Activated CD8-positive, alpha-beta memory T cell treated with anti-CD3 and anti-CD28 coated beads, Interleukin-2, amount 10 ng/mL, durations not matched to agents 7 days and 5 days (primary cell): ENCODE measurements around the gene DPH7. TPM values are rescaled to one million over a fixed set of nuclear protein-coding genes. Genes with fewer than 3 reads are reported as not detected.
"Not testable (repeated sequence)": the region's sequence is repeated elsewhere in the genome, so short reads cannot be mapped to it uniquely, and the experiment has no call there.

Source experiments
- ATAC-seq: fragments of 150-1000 bp; cut with Tn5 transposase; one replicate; pipeline ENCODE4 v1.10.0; 2021; ENCODE audit warnings: moderate library complexity
- CTCF ChIA-PET: fragments of 350-600 bp; sonication (Branson Sonifier 250); formaldehyde crosslinking; loops from one replicate; lab custom pipeline; 2021; ENCODE audit warnings: antibody characterized with exemption; lab: Charles Lee
- DNase-seq: peaks from one replicate; pipeline ENCODE4 v3.0.0-alpha.2; 2020
- H3K27ac Mint-ChIP-seq: one replicate; pipeline ENCODE4 v1.8.0; 2021; ENCODE audit warnings: mild to moderate bottlenecking, mixed read lengths
- H3K27me3 Mint-ChIP-seq: one replicate; pipeline ENCODE4 v1.8.0; 2021; ENCODE audit warnings: mixed read lengths
- H3K36me3 Mint-ChIP-seq: one replicate; pipeline ENCODE4 v1.8.0; 2021; ENCODE audit warnings: mild to moderate bottlenecking, mixed read lengths
- H3K4me1 Mint-ChIP-seq: one replicate; pipeline ENCODE4 v1.8.0; 2021; ENCODE audit warnings: mixed read lengths
- H3K4me3 Mint-ChIP-seq: one replicate; pipeline ENCODE4 v1.8.0; 2021; ENCODE audit warnings: mild to moderate bottlenecking, moderate library complexity, mixed read lengths
- H3K9me3 Mint-ChIP-seq: one replicate; pipeline ENCODE4 v1.8.0; 2022; ENCODE audit warnings: low read depth, mixed read lengths
- total RNA-seq, 2 experiments: library from RNA; stranded (reverse); gene quantifications; one replicate each; pipeline ENCODE4 v1.2.3, GENCODE V29; 2021

The DPH7 gene
- total RNA-seq, 2 experiments from 2014 or later: 39.9 to 45.1 TPM

- H3K4me1 Mint-ChIP-seq: peaks cover 2% of the 10 kb centered on the region
- no peak overlapping the region for H3K4me3 Mint-ChIP-seq
- CTCF ChIA-PET: interaction anchor here (0.6 to 4.5 kb wide), 4 partner anchors 10 to 101 kb away, joined by 3 to 20 read pairs (median 3); partner anchors contain the start of genes EXD3 and NOXA1
- DNase-seq (no peak), ATAC-seq (no peak)
- no peaks in the 10 kb centered on the region for H3K36me3 Mint-ChIP-seq
- no peaks in the 10 kb centered on the region for H3K9me3 Mint-ChIP-seq
- H3K27ac Mint-ChIP-seq: no peak overlapping the region
- peaks cover 10% of the 10 kb centered on the region for H3K27me3 Mint-ChIP-seq
These were observed 54.4 kb downstream of the DPH7 start for GRCh38 chr9:137524161-137524980.

DNA sequence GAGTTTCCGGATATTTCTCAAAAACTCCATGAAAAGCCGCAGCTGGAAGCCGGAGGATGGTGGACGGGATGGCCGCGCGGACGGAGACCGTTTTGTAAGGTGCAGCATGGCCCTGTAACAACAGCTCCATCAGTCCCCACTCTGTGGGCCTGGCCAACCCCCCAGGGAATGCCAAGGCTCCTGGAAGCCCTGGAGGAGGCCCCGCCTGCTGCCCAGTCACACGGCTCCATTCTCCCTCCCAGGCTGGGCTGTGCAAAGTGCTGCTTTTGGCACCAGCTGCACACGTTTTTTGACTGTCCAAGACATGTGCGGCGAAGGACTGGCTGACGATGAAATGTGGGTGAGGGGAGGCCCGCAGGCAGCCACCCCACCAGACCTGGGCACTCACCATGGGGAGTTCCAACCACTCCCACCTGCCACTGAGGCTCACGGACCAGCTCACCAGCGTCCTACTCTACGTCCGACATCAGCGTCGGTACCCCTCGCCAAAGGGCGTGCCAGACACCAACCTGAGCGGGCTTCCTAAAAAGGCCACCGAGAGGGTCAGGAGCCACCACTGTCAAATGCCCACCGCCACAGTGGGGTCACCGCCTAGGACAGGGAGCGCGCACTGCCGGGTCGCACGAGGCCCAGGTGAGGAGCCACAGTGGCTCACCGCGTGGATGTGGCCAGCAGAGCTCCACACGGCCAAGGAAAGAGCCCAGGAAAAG lies 55.8 kb downstream of the DPH7 start:
- peaks cover 2% of the 10 kb centered on the region for H3K4me1 Mint-ChIP-seq
- H3K9me3 Mint-ChIP-seq: no peaks in the 10 kb centered on the region
- ATAC-seq: no peak
- H3K4me3 Mint-ChIP-seq: no peak overlapping the region
- no peak for DNase-seq
- no peak overlapping the region for H3K27ac Mint-ChIP-seq
- no peaks in the 10 kb centered on the region for H3K36me3 Mint-ChIP-seq
- H3K27me3 Mint-ChIP-seq: peaks cover 8% of the 10 kb centered on the region
- CTCF ChIA-PET: interaction anchor here (4.5 kb wide), 1 partner anchor 100 kb away, joined by 20 read pairs; the partner anchor contains the start of genes EXD3 and NOXA1

- ATAC-seq: no peak
- CTCF ChIA-PET: no interaction called here
- Mint-ChIP-seq H3K9me3 (no peaks in the 10 kb centered on the region), H3K27me3 (no peaks in the 10 kb centered on the region), H3K4me1 (no peaks in the 10 kb centered on the region), H3K27ac (no peak overlapping the region), H3K36me3 (no peaks in the 10 kb centered on the region), H3K4me3 (no peak overlapping the region)
- no peak for DNase-seq
These were observed 57.2 kb downstream of the DPH7 start for GRCh38 chr9:137521405-137521985.

GRCh38 chr9:137520614-137521404 lies 57.9 kb downstream of the DPH7 start:
- Mint-ChIP-seq H3K4me3 (no peak overlapping the region), H3K4me1 (no peaks in the 10 kb centered on the region), H3K36me3 (no peaks in the 10 kb centered on the region), H3K9me3 (no peaks in the 10 kb centered on the region), H3K27ac (no peak overlapping the region), H3K27me3 (no peaks in the 10 kb centered on the region)
- CTCF ChIA-PET: interaction anchor here (1.0 kb wide), 1 partner anchor 9 kb away, joined by 3 read pairs; no protein-coding TSS in a partner anchor
- ATAC-seq (no peak), DNase-seq (no peak)

DNA sequence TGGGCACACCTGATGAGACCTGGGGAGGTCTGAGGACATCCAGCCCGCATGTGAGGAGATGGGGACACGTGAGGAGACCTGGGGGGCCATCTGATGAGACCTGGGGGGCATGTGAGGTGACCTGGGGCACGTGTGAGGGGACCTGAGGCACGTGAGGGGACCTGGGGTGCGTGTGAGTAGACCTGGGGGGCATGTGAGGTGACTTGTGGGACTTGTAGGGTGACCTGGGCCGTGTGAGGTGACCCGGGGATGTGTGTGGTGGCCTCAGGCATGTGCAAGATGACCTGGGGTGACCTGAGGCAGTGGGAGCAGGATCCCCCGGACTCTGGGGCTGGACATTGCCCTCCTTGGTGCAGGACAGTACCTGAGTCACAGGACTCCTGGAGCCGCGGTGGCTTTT lies 59.2 kb downstream of the DPH7 start:
- no peaks in the 10 kb centered on the region for H3K4me1 Mint-ChIP-seq
- no peaks in the 10 kb centered on the region for H3K9me3 Mint-ChIP-seq
- H3K36me3 Mint-ChIP-seq: no peaks in the 10 kb centered on the region
- no peak for DNase-seq
- no peak overlapping the region for H3K4me3 Mint-ChIP-seq
- ATAC-seq: no peak
- H3K27me3 Mint-ChIP-seq: no peaks in the 10 kb centered on the region
- CTCF ChIA-PET: no interaction called here
- no peak overlapping the region for H3K27ac Mint-ChIP-seq

DNA sequence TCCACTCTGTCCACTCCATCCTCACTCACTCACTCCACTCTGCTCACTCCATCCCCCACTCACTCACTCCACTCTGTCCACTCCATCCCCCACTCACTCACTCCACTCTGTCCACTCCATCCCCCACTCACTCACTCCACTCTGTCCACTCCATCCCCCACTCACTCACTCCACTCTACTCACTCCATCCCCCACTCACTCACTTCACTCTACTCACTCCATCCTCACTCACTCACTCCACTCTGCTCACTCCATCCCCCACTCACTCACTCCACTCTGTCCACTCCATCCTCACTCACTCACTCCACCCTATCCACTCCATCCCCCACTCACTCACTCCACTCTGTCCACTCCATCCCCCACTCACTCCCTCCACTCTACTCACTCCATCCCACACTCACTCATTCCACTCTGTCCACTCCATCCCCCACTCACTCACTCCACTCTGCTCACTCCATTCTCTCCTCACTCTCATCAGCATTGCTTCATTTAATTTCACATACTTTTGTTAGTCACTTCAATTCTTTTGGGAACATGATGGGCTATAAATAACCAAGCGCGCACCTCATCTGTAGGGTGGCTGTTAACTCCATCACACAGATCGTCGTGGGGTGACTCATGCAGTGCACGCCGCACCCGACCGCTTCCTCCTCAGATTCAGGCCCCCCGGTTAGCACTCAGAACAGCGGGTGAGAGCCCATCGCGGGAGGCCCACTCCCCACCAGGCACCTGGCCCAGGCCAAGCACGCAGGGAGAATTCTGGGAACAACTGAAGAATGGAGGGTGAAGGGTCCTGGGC lies 59.9 kb downstream of the DPH7 start:
- H3K9me3 Mint-ChIP-seq, H3K4me1 Mint-ChIP-seq, H3K27me3 Mint-ChIP-seq, H3K4me3 Mint-ChIP-seq, ATAC-seq, DNase-seq, CTCF ChIA-PET, H3K36me3 Mint-ChIP-seq, H3K27ac Mint-ChIP-seq: not testable (repeated sequence)

DNA sequence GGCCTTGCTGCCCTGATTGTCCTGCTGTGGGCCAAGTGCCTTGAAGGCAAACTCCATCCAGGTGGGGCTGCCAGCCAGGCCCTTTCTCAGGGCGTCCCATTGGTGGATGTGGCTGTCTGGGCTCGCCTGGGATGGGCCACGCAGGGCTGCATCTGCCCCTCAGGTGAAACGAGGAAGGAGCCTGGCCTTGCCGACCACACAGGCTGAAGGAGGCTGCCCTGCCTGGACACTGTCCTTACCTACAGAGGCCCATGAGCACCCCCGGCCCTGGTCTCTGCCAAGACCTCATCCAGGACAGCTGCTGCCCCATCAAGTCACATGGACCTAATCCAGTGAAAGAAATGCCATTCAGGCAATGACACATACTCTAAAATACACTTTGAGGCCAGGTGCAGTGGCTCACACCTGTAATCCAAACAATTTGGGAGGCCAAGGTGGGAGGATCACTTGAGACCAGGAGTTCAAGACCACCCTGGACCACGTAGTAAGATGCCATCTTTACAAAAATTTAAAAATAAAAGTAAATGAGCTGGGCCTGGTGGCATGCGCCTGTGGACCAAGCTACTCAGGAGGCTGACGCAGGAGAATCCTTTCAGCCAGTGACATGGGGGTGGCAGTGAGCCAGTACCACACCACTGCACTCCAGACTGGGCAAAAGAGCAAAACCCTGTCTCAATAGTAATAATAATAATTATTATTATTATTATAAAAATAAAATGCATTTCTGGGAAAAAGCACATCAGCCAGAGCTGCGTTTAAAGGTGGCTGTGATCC lies 62.4 kb downstream of the DPH7 start:
- Mint-ChIP-seq H3K27me3 (no peaks in the 10 kb centered on the region), H3K4me3 (no peak overlapping the region), H3K4me1 (peaks cover 4% of the 10 kb centered on the region), H3K36me3 (no peaks in the 10 kb centered on the region), H3K9me3 (no peaks in the 10 kb centered on the region), H3K27ac (no peak overlapping the region)
- CTCF ChIA-PET: no interaction called here
- ATAC-seq (peak; percentile 30), DNase-seq (no peak)

DNA sequence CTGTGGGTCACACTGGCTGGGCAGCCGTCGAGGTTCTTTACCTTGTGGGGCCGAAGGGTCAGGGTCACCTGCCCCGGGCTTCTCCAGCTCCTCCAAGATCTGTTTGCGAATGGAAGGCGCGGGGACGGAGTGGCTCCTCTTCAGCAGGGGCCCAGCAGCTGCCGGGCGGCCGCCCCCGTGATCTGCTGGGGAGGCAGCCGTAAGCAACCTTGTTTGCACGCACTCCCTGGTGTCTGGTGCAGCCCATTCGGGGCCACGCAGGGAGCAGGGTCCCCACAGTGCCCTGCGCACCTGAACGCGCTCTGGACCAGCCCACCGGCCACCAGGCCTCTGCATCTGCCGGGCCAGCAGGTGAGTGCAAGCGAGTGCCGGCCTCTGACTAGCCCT lies 63.4 kb downstream of the DPH7 start:
- CTCF ChIA-PET: no interaction called here
- DNase-seq (no peak), ATAC-seq (no peak)
- Mint-ChIP-seq H3K36me3 (no peaks in the 10 kb centered on the region), H3K4me1 (peaks cover 4% of the 10 kb centered on the region), H3K4me3 (no peak overlapping the region), H3K27ac (no peak overlapping the region), H3K27me3 (no peaks in the 10 kb centered on the region), H3K9me3 (no peaks in the 10 kb centered on the region)

DNA sequence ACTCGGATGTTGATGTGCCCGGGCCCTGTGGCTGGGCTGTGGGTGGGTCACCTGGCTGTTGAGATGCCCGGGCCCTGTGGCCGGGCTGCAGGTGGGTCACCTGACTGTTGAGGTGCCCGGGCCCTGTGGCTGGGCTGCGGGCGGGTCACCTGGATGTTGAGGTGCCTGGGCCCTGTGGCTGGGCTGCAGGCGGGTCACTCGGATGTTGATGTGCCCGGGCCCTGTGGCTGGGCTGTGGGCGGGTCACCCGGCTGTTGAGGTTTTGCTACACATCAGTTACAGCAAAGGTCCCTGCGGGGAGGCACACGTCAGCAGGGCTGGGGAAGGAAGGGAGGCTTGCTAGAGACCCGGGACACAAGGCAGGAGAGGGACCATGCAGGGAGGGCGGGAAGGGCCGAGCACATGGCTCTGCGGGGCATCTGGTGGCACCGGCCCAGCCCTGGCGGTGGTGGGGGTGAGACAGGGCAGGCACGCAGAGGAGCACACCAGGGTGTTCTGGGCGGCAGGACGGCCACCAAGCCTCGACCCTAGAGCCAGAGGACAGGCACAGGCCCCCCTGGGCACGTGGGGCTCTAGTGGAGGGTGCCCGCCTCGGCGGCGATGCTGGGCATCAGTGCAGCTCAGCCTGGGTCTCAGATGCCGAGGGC lies 63.9 kb downstream of the DPH7 start:
- Mint-ChIP-seq H3K36me3 (no peaks in the 10 kb centered on the region), H3K4me1 (peaks cover 4% of the 10 kb centered on the region), H3K27ac (no peak overlapping the region), H3K9me3 (no peaks in the 10 kb centered on the region), H3K27me3 (no peaks in the 10 kb centered on the region), H3K4me3 (no peak overlapping the region)
- CTCF ChIA-PET: no interaction called here
- ATAC-seq: no peak
- no peak for DNase-seq

DNA sequence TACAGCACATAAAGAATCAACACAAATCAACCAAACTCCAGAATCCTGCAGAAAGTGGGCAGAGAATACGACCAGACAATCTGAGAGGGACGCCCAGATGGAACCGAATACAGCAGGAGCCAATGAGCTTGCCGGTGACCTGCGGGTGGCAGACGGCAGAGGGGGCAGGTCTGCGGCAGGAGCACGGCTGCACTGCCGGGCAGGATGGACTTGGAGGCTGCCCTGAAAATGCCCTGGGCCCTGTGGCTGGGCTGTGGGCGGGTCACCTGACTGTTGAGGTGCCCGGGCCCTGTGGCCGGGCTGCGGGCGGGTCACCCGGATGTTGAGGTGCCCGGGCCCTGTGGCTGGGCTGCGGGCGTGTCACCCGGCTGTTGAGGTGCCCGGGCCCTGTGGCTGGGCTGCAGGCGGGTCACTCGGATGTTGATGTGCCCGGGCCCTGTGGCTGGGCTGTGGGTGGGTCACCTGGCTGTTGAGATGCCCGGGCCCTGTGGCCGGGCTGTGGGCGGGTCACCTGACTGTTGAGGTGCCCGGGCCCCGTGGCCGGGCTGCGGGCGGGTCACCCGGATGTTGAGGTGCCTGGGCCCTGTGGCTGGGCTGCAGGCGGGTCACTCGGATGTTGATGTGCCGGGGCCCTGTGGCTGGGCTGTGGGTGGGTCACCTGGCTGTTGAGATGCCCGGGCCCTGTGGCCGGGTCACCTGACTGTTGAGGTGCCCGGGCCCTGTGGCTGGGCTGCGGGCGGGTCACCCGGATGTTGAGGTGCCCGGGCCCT lies 64.7 kb downstream of the DPH7 start:
- CTCF ChIA-PET: not testable (repeated sequence)

GRCh38 chr9:137513136-137513535 lies 65.6 kb downstream of the DPH7 start:
- not testable (repeated sequence) for H3K4me1 Mint-ChIP-seq, H3K36me3 Mint-ChIP-seq, H3K9me3 Mint-ChIP-seq, H3K27me3 Mint-ChIP-seq, ATAC-seq, DNase-seq, H3K27ac Mint-ChIP-seq, H3K4me3 Mint-ChIP-seq
- CTCF ChIA-PET: interaction anchor here (0.6 to 0.7 kb wide), 3 partner anchors 221 to 1469 kb away, joined by 3 read pairs; no protein-coding TSS in a partner anchor

More for the DNA sequence above, 64.7 kb downstream of the DPH7 start:
- not testable (repeated sequence) for DNase-seq, H3K4me1 Mint-ChIP-seq, H3K9me3 Mint-ChIP-seq, H3K36me3 Mint-ChIP-seq, ATAC-seq, H3K4me3 Mint-ChIP-seq, H3K27ac Mint-ChIP-seq, H3K27me3 Mint-ChIP-seq
